Caki2 (cell line): ENCODE data around the gene OCA2. TPM values are rescaled to one million over a fixed set of nuclear protein-coding genes. Genes with fewer than 3 reads are reported as not detected.

ENCODE experiments used
- DNase-seq: peaks from one replicate; pipeline ENCODE4 v3.0.0-alpha.2; 2015; ENCODE audit warnings: low read depth
- in situ Hi-C: cut with HindIII; loops from 2 replicates; pipeline ENCODE4 v1.10.0; 2016; ENCODE audit warnings: low sequenced_read_pairs, low pct_unique_long_range_greater_than_20kb, mixed read lengths
- total RNA-seq: library from RNA; depleted of rRNA; stranded (reverse); fragments of >200 nt; shearing (Covaris generic); gene quantifications from 2 replicates; pipeline ENCODE4 v1.2.3, GENCODE V29; 2014; ENCODE audit warnings: low replicate concordance

Gene OCA2
- total RNA-seq, 1 experiment from 2014 or later: 1.5 TPM

DNA sequence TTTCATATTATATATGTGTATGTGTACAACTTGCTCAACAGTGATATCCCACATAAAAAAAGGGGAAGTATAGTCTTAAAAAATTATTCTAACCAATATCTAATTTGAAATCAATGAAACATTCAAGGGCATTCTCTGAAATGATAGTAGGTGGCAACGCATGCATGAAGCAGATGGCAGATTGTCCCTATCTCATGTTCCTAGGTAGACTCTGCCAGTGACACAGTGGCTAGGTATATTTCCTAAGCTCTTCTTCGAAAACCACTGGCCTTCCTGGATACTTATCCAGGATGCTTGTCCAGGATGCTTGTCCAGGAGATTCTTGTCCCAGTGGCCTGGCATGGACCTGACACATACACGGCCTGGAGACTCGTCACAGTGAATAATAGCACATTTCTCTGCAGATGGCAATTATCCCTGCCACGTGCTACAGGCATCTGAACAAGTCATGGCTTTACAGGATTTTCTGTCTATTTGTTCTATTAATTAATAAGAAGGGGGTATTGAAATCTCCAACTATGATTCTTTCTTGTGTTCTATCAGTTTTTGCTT is 54.9 kb downstream of the OCA2 start:
- in situ Hi-C loops: no loop called here
- DNase-seq: no peak

DNA sequence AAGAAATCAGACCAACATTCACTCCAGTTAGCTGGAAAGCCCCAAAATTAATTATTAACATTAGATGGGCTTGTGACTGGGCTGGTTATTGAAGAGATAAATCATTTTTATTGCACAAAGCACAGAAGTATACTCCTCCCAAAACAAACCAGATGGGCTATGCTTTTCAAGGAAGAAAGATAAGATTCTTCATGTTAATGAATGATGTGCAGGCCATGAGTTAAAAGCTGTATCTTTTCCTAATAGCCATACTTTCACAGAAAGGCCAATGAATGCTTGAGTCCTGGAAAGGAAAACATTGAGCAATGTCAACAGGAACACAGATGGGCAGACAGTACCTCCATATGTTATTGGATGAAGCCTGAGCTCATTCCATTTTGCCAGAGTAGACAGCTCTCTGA is 55.4 kb downstream of the OCA2 start:
- DNase-seq: peak; percentile 87

DNA sequence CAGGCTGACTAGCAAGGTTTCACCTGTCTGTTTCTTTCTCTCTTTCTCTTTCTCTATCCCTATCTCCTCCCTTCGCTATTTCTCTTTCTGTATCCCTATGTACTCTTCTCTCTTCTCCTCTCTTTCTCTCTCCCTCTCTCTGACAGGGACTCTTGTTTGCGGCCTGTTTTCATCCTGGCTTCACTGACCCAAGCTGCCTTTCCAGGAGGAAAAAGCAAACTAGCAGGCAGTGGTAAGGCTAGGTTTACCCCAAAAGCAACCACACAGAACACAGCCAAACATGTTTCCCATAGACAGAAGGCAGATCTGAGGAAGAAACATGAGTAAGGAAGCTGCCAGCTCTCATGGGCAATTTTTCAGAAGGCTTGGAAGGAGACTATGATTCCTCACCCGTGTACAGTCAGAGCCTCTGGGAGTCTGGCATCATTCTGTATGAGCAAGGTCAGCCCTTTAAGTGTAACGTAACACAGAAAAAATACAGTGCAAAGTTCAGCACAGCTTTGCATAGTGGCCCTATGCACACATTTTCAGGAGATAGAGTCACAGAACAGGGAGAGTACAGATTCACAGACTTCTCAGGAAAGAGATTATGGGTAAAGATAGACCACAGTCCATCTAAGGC is 61.0 kb downstream of the OCA2 start:
- no peak for DNase-seq
- in situ Hi-C loops: no loop called here

More for the DNA sequence above, 55.4 kb downstream of the OCA2 start:
- in situ Hi-C loops: no loop called here

DNA sequence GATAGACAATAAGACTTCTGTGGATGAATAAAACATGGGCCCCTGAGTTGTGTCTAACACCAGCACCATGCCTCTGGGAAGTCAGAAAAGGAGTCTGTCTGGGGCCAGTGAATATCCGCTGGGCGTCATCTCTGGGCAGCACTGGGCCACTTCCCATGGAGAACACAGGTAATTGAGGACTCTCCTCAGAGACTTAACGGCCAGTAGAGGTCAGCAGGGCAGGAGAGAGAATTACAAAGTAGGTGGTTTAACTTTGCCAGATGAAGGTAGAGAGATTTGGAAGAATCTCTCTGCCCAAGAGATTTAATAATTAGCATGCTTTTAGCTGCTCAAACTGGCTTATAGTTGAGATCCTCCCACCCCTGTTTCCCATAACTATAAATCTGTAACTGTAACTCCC is 65.7 kb downstream of the OCA2 start:
- no peak for DNase-seq
- in situ Hi-C loops: no loop called here

DNA sequence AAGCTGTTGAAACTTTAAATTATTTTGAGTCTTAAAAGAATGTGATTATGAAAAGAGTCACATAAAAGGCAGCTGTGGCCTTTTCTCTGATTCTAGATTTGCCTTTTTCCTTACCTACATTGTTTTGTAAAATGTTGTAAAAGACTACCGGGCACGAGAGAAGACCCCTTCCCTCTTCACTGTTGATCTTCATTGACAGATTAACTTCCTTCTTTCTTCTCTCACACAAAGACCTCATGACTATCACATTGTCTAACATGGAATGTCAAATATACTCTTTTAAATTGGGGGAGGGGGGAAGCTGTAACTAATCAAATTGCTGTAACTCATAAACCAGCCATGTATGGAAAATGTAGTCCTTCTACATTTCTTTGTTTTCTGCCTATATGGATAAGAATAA is 68.3 kb downstream of the OCA2 start:
- no peak for DNase-seq
- in situ Hi-C loops: no loop called here

DNA sequence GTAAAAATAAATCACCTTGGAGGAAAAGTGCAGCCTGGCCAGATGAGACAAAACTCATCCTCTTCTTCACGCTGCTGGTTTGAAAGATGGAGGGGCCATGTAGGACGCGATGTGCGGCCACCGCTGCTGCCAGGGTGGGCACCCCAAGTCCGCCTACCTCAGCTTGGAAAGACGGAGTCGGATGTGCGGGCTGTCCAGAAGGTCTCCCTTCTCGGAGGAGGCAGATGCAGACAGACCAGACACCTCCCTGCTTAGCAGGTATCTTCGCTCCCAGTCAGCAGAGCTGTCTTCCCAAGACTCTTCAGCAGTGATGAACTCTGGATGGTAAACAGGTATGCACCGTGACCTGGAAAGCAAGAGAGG is 71.4 kb downstream of the OCA2 start:
- no peak for DNase-seq
- in situ Hi-C loops: no loop called here

DNA sequence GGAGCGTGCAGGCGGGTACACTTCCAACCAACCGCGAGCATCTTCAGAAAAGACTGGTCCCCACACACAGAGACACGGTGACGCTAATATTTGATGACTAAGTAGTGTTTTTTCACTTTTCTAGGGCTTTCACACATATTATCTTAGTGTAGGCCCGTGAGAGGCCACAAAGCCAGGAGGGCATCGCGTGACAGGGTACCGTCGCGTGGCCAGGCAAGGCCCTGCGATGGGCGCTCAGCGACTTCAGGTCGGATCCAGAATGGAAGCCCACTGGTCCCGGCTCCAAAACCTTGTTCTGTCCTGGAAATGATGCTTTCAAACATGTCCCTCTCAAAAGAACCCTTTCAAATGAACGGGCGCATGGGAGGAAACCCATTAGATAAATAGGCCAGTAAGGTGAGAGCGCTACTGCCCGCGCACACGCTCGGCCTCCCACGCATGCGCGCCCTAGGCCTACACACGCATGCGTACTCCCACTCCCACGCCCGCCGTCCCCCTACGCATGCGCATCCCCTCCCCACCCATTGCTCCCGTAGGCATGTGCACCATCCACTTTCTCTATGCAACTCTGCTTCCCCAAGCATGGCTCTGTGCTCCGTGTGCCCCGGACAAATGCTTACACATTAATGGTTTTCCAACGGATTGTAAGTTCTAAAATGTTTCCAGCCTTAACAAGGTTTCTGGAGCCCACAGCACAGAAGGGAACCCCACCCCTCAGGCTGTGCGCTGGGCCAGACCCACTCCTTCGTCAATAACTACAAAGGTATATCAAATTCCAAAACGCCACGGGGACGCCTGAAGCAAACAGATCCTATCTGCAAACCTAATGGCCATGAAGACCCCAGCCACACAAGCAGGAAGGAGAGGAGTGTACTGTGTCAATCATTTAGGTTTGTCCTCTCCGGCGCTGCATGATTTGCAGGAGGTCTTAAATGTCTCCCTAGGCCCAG is 72.1 kb downstream of the OCA2 start:
- no peak for DNase-seq
- in situ Hi-C loops: no loop called here

DNA sequence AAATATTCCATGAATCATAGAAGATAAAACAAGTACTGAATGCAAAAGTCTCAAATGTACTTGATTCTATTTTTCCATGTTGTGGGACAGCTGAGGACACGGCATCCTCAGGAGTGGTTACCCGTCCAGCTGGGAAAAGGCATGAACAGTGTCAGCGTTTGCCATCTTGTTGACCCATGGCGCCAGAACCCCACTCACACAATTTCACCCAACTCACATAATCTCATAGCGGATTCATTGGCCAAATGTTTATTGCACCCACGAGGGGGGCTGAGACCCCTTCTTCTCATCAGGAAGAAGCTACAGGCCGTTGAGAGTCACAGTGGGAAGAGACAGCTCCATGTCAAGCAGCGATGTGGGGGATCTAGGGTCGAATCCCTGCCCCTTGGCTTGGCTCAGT is 72.9 kb downstream of the OCA2 start:
- no peak for DNase-seq
- in situ Hi-C loops: no loop called here

DNA sequence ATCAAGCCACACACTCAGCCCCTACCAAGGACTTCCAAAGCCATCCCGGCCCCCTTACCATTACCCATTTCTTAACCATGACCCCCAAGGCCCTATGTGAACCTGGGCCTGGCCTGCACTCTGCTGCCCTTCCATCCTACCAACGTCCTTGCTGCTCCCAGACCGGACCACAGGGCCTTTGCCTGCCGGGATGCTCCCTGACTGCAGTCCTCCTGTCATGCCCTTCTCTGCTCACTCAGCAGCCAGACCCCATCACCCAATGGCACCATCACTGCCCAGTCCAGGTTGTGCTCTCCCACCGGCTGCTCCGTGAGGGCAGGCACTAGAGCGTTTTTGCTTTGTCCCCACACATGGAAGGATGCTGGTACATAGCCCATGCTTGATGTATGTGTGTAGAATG is 73.7 kb downstream of the OCA2 start:
- no peak for DNase-seq

DNA sequence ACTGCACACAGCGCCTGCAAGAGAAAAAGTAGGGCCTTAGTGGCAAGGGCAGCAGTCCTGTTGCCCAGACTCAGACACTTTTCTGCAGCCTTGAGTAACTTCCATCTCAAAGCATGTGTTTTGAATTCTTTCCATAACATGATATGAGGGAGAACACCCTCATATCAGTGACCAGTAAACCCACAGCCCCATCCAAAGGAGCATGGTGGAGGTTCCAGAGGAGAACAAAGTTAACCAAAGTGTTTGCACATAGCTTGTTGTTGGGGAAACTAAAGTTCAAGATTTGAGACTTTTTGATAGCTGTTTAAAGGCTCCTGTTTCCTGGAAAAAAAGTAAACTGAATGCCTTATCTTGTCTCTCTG is 74.2 kb downstream of the OCA2 start:
- in situ Hi-C loops: no loop called here
- no peak for DNase-seq

More for the DNA sequence above, 73.7 kb downstream of the OCA2 start:
- in situ Hi-C loops: no loop called here

DNA sequence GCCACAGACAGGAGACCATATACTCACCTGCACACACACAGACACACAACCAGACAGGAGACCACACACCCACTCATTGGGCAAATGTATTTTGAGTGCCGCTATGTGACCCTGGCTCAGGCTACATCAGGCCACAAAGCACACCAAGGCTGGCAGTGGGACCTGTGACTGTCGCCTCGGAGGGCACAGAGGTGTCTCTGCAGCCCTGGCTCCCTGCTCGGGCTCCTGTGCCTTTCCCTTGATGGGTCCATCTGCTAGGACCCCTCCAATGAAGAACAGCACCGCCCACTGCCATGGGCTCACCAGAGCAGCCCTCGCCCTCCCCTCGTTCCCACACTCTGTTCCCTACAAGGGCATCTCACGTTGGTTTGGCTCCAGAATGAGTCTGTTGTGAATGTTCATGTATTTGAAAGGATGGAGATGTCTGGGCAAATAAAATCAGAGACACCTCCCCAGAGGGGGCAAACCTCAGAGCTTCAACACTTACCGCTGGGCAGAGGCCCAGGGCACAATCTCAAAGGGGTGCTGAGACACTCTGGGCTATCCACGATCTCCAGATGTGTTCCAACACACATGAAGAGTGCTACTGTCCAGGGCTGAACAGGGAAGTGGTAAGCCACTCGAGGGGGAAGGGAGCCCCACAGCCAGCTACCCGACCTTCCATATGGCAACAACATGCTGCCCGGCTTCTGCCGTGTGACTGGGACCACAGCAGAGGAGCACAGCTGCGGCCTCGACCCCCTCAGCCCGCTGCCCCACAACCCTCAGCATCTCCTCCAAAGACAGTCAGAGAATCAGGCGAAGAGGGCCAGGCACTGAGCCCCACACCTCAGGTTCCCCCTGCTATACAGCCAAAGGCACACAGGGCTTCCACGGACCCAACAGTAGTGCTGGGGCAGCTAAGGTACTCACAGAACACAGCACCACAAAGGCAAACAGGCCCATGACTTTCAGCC is 74.9 kb downstream of the OCA2 start:
- DNase-seq: no peak
- in situ Hi-C loops: no loop called here

DNA sequence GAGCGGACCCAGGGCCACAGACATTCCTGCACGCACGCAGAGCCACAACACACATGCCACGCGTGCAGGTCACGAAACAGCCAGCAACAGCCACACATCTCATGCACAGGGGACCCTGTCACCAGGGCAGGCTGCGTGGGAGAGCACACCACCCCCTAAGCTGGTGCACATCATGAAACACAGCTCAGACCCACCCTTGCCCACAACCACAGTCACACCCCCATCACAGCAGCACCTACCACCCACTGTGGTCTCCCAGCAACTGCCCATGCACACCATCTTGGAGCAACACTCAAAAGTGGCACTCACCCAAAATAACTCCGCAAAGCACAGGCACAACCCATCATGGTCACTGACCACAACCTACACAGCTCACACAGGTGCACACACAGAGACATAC is 75.7 kb downstream of the OCA2 start:
- in situ Hi-C loops: no loop called here
- no peak for DNase-seq

DNA sequence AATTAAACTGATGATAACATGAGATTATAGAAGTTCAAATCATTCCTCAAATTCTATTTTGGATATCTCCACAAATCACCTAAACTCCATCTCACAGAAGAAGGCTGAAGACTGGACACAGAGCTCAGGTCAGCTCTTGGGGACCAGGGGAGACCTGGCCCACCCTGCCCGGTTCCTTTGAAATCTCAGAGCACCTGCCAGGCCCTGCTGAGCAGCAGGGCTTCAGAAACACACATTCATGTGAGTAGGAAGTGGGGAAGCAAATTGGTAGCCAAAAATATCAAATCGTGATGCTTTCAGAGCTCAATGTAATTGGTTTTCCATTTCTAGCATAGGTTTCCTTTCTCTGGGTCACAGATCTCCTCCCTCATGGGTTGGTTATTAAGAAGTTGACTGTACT is 76.2 kb downstream of the OCA2 start:
- in situ Hi-C loops: no loop called here
- no peak for DNase-seq

DNA sequence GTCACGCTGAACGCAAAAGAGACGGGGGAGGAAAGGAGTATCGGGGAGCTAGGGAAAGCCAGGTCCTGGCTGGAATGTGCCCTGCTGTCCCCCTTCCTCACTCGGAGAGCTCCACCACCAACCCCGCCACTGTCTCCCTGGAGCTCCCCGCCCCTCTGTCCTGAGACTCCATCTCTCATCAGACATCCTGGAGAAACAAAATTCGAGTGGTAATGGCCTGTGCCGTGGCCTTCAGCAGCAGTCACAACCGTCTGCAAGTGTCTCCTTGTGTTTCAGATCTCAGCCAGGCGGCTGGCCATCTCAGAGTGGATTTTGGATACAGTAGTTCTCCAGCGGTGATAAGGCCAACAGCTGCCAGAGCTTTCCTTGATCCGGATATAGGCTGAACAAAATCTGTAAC is 76.9 kb downstream of the OCA2 start:
- in situ Hi-C loops: no loop called here
- DNase-seq: no peak

DNA sequence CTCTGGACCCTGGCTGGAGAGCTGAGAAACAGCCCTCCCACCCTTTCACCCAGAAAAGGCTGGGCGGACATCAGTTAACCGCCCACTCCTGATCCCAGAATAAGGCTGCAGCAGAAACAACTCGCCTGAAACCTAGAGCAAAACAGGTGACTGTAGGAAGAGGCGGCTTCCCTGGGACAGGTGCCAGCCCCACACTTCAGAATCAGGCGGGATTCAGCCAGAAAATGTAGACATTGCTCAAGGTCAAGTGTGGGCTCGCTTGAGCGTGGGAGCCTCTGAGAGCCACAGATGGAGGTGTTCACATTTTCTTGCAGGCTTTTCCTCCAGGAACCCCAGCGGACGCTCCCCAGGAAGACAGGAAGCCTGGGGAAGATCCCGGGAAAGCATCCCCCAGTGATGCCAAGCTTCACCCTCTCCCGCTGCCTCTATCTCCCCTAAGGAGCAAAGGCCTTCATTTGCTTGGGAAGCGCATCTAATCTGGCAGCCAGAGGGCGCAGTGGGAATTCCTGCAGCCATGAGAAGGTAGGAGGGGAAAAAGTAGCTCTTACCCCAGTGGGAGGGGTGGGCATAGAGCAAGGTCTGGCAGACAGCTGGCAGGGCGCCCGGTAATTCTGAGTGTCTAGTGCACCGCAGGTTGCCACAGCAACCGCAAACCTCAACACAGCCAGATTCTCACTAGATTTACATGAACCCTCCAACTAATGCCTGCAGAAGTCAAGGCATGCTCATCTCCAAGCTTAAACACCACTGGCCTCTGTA is 77.7 kb downstream of the OCA2 start:
- in situ Hi-C loops: no loop called here
- peak; percentile 85 for DNase-seq

DNA sequence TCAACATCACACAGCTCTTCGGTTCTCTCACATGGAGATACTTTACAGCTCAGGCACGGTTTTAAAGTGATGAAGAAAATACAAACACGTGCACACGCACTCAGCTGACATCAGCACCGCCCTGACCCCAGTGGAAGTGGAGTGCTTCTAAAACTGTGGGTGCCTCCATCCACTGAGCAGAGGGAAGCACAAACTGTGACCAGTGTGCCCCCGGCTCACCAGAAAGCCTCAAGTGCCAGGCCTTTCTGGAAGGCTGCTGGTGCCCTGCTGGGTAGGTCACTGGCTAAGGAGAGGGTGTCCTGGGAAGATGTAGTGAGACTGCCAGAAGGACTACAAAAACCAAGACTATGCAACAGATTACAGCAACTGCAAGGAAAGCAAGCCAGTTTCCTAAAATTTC is 78.5 kb downstream of the OCA2 start:
- in situ Hi-C loops: no loop called here
- no peak for DNase-seq

DNA sequence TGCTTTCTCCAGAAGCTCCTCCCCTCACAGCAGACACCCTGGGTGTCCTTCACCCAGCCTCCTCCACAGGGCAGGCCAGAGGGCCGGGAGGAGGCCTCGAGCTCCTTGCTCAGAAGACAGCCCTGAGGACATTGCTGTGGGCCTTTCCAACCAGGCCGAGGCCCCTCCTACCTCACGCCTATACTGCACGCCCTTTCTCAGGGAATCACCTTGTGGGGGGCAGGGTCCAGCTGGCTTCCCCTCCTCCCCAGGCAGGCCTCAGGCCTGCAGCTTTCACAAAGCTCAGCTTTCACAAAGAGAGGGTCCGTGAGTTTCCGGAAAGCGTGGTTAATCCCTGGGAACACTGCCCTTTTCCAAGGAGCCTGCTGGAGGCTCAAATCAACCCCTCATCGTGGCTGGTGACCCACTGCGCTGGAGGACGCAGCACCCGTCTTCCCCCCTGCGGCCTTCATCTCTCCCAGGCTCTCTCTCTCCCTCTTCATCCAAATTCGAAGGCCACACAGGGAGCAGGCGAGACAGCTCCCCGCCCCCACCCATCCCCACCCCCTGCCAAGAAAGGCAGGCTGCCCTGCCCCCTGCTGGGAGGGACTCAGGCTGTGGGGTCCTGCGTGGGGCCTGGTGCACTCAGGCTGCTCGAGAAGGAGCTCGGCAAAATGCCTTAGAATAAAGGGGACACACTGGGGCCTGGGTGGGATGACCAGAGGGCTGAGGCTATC is 79.4 kb downstream of the OCA2 start:
- in situ Hi-C loops: no loop called here
- no peak for DNase-seq
